ENCODE measurements around the gene TMEM145. TPM values are rescaled to one million over a fixed set of nuclear protein-coding genes. Genes with fewer than 3 reads are reported as not detected.

TMEM145 gene
- polyA plus RNA-seq, 3 donors: not detected

- Histone ChIP-seq H3K27ac (ENCODE audit: low read depth in 1 of 2, low read length in 2 of 2) (no peak overlapping the region), H3K27me3 (ENCODE audit: control insufficient read depth in 2 of 2, insufficient read depth in 2 of 2, low read length in 2 of 2) (no peaks in the 10 kb centered on the region), H4K20me1 (ENCODE audit: insufficient read depth, low read length) (peaks cover 58% of the 10 kb centered on the region), H3K4me2 (replicated peaks; ENCODE audit: extremely low read depth, low read length, poor library complexity, severe bottlenecking) (no peak overlapping the region), H3K4me3 (replicated peaks in 1 of 3; ENCODE audit: low read depth in 2 of 3, low read length in 3 of 3) (no peak overlapping the region), H3K9me3 (replicated peaks in 1 of 2; ENCODE audit: control insufficient read depth in 1 of 2, insufficient read depth in 1 of 2, low read length in 2 of 2) (no peaks in the 10 kb centered on the region), H2AFZ (ENCODE audit: insufficient read depth, low read depth, low read length, poor library complexity, severe bottlenecking) (no peak overlapping the region), H3K4me1 (ENCODE audit: control insufficient read depth in 1 of 2, insufficient read depth in 2 of 2, low read length in 2 of 2) (peaks cover 35 to 58% of the 10 kb centered on the region in 2 donors), H3K79me2 (ENCODE audit: insufficient read depth, low read length) (peaks cover 89% of the 10 kb centered on the region), H3K9ac (ENCODE audit: insufficient read depth, low read length, poor library complexity, severe bottlenecking) (no peak overlapping the region), H3K36me3 (replicated peaks in 1 of 2; ENCODE audit: control insufficient read depth in 1 of 2, insufficient read depth in 2 of 2, low read length in 2 of 2) (peaks cover 40 to 59% of the 10 kb centered on the region in 2 donors)
- peaks cover 0 to 2% (median 0%) of the 10 kb centered on the region in 7 donors for H3K9me3 Mint-ChIP-seq
- peaks cover 41 to 62% of the 10 kb centered on the region in 2 donors for H3K36me3 Mint-ChIP-seq
- intact Hi-C loops (cut with micrococcal nuclease): no loop called here
- DNase-seq: peak in 1 of 3 donors; percentile 6
- WGBS (ENCODE audit: insufficient coverage): 97% methylated on average over 21 of the region's 22 CpGs
- H3K4me1 Mint-ChIP-seq: peaks cover 54% of the 10 kb centered on the region
- H3K27me3 Mint-ChIP-seq (ENCODE audit: low read depth in 3 of 3): peaks cover 0 to 6% (median 0%) of the 10 kb centered on the region in 3 donors
- H3K27ac Mint-ChIP-seq: peak overlapping the region in 1 of 7 donors; percentile 54
- no peak for TF ChIP-seq CTCF (IDR thresholded peaks at IDR 0.05)
- H3K4me3 Mint-ChIP-seq: no peak overlapping the region
These were observed 38.9 kb upstream of the TMEM145 start for GRCh38 chr19:42274065-42274682.

GRCh38 chr19:42275103-42275502 lies 38.0 kb upstream of the TMEM145 start:
- intact Hi-C loops (cut with micrococcal nuclease): no loop called here
- no peaks in the 10 kb centered on the region for H3K27me3 ChIP-seq (ENCODE audit: control insufficient read depth in 2 of 2, insufficient read depth in 2 of 2, low read length in 2 of 2)
- H3K27me3 Mint-ChIP-seq (ENCODE audit: low read depth in 3 of 3): peaks cover 0 to 5% (median 0%) of the 10 kb centered on the region in 3 donors
- H2AFZ ChIP-seq (ENCODE audit: insufficient read depth, low read depth, low read length, poor library complexity, severe bottlenecking): no peak overlapping the region
- peaks cover 64% of the 10 kb centered on the region for H4K20me1 ChIP-seq (ENCODE audit: insufficient read depth, low read length)
- no peaks in the 10 kb centered on the region for H3K9me3 Mint-ChIP-seq
- peaks cover 40 to 59% of the 10 kb centered on the region in 2 donors for H3K36me3 ChIP-seq (replicated peaks in 1 of 2; ENCODE audit: control insufficient read depth in 1 of 2, insufficient read depth in 2 of 2, low read length in 2 of 2)
- H3K27ac ChIP-seq (ENCODE audit: low read depth in 1 of 2, low read length in 2 of 2): no peak overlapping the region
- no peak for DNase-seq
- WGBS (ENCODE audit: insufficient coverage): 100% methylated on average over 4 of the region's 7 CpGs
- peaks cover 53% of the 10 kb centered on the region for H3K4me1 Mint-ChIP-seq
- H3K4me3 ChIP-seq (replicated peaks in 1 of 3; ENCODE audit: low read depth in 2 of 3, low read length in 3 of 3): no peak overlapping the region
- no peak overlapping the region for H3K9ac ChIP-seq (ENCODE audit: insufficient read depth, low read length, poor library complexity, severe bottlenecking)
- H3K4me3 Mint-ChIP-seq: no peak overlapping the region
- no peak overlapping the region for H3K4me2 ChIP-seq (replicated peaks; ENCODE audit: extremely low read depth, low read length, poor library complexity, severe bottlenecking)
- H3K79me2 ChIP-seq (ENCODE audit: insufficient read depth, low read length): peaks cover 88% of the 10 kb centered on the region
- no peak for TF ChIP-seq CTCF (IDR thresholded peaks at IDR 0.05)
- H3K9me3 ChIP-seq (replicated peaks in 1 of 2; ENCODE audit: control insufficient read depth in 1 of 2, insufficient read depth in 1 of 2, low read length in 2 of 2): no peaks in the 10 kb centered on the region
- H3K36me3 Mint-ChIP-seq: peaks cover 41 to 62% of the 10 kb centered on the region in 2 donors
- peak overlapping the region in 2 of 7 donors; percentile 10 to 54 for H3K27ac Mint-ChIP-seq
- peaks cover 36 to 60% of the 10 kb centered on the region in 2 donors for H3K4me1 ChIP-seq (ENCODE audit: control insufficient read depth in 1 of 2, insufficient read depth in 2 of 2, low read length in 2 of 2)
